GM18870 (cell line): Measurements from ENCODE around the gene SWAP70.
"Not testable (repeated sequence)": the region's sequence is repeated elsewhere in the genome, so short reads cannot be mapped to it uniquely, and the experiment has no call there.

Experiments
- ATAC-seq: cut with Tn5 transposase; IDR thresholded peaks from one replicate; pipeline ENCODE4 v1.9.1; 2021; ENCODE audit warnings: moderate library complexity; ENCODE audit not compliant: unreplicated experiment

Gene SWAP70

GRCh38 chr11:9689721-9690120 is 25.8 kb downstream of the SWAP70 start:
- no peak for ATAC-seq

GRCh38 chr11:9691865-9692264 is 28.0 kb downstream of the SWAP70 start:
- ATAC-seq, result no peak

- no peak for ATAC-seq
These were observed 28.8 kb downstream of the SWAP70 start for GRCh38 chr11:9692691-9693090.

GRCh38 chr11:9693801-9694553 is 30.1 kb downstream of the SWAP70 start:
- no peak for ATAC-seq

GRCh38 chr11:9695228-9695627 is 31.4 kb downstream of the SWAP70 start:
- ATAC-seq, result not testable (repeated sequence)

GRCh38 chr11:9697766-9698165 is 33.9 kb downstream of the SWAP70 start:
- ATAC-seq, result no peak

- ATAC-seq, result no peak
These were observed 36.4 kb downstream of the SWAP70 start for GRCh38 chr11:9700105-9700801.

GRCh38 chr11:9701799-9702198 is 37.9 kb downstream of the SWAP70 start:
- no peak for ATAC-seq

- no peak for ATAC-seq
These were observed 39.4 kb downstream of the SWAP70 start for GRCh38 chr11:9703280-9703679.

GRCh38 chr11:9704037-9704436 is 40.2 kb downstream of the SWAP70 start:
- ATAC-seq, result no peak

GRCh38 chr11:9704620-9705019 is 40.7 kb downstream of the SWAP70 start:
- ATAC-seq, result no peak

GRCh38 chr11:9705361-9705760 is 41.5 kb downstream of the SWAP70 start:
- ATAC-seq, result not testable (repeated sequence)

GRCh38 chr11:9708544-9708943 is 44.7 kb downstream of the SWAP70 start:
- ATAC-seq, result no peak

GRCh38 chr11:9710223-9710622 is 46.3 kb downstream of the SWAP70 start:
- no peak for ATAC-seq

GRCh38 chr11:9710852-9711251 is 47.0 kb downstream of the SWAP70 start:
- no peak for ATAC-seq

- no peak for ATAC-seq
These were observed 47.8 kb downstream of the SWAP70 start for GRCh38 chr11:9711454-9712307.

- no peak for ATAC-seq
These were observed 50.5 kb downstream of the SWAP70 start for GRCh38 chr11:9714272-9714940.

- ATAC-seq, result peak; percentile 80
These were observed 52.6 kb downstream of the SWAP70 start for GRCh38 chr11:9716275-9717039.

GRCh38 chr11:9717040-9717357 is 53.1 kb downstream of the SWAP70 start:
- no peak for ATAC-seq

- no peak for ATAC-seq
These were observed 53.8 kb downstream of the SWAP70 start for GRCh38 chr11:9717719-9718118.
